HCT116 (cell line): Measurements from ENCODE around the gene SVIL. TPM values are rescaled to one million over a fixed set of nuclear protein-coding genes. Genes with fewer than 3 reads are reported as not detected.

Experiments used
- ATAC-seq: fragments of 200-7000 bp; cut with Tn5 transposase; 2 replicates; pipeline ENCODE4 v1.9.1; 2020; ENCODE audit warnings: mild to moderate bottlenecking, moderate library complexity
- BruUV-seq: library from RNA; stranded (reverse); fragments of 400-500 nt; replicated peaks from 2 replicates; lab custom pipeline; 2021; lab: Mats Ljungman, UMichigan
- CTCF ChIA-PET: fragments of 300-600 bp; sonication (Branson Sonifier 250); formaldehyde crosslinking; loops from one replicate; lab custom pipeline; 2021; ENCODE audit warnings: antibody characterized with exemption; lab: Charles Lee
- POLR2A ChIA-PET: fragments of 300-600, 350-600 bp; sonication (Branson Sonifier 250); formaldehyde crosslinking; loops from one replicate; lab custom pipeline; 2021; ENCODE audit warnings: antibody characterized with exemption; lab: Charles Lee
- RAD21 ChIA-PET, 2 experiments: fragments of 300-600 bp; sonication (Branson Sonifier 250); formaldehyde crosslinking; loops; one replicate each; lab custom pipeline; 2023; ENCODE audit warnings: low total read pairs in 2 of 2; ENCODE audit not compliant: uncharacterized antibody in 2 of 2, unreplicated experiment in 2 of 2, low non-redundant PET in 1 of 2; lab: Charles Lee
- DNase-seq: peaks from one replicate; pipeline ENCODE4 v3.0.0-alpha.2; 2010; ENCODE audit warnings: low read depth, low spot score
- H2AFZ ChIP-seq: fragments of 200-600 bp; shearing (Covaris generic), sonication (generic); 2 replicates; pipeline ENCODE4 v1.6.1; 2017; ENCODE audit warnings: low read depth, mixed run types, mixed read lengths, antibody characterized with exemption, low read length; ENCODE audit not compliant: poor library complexity, severe bottlenecking
- H3K27ac ChIP-seq: 2 replicates; pipeline ENCODE4 v1.5.1; 2012; ENCODE audit warnings: low read depth, low read length
- H3K27me3 ChIP-seq: fragments of 200-600 bp; sonication (generic); 2 replicates; pipeline ENCODE4 v1.6.1; 2016; ENCODE audit warnings: mixed run types, low read length, mixed read lengths; ENCODE audit not compliant: insufficient read depth
- H3K36me3 ChIP-seq, 2 experiments: fragments of 200-500 bp in 1 of 2; fragments of 200-600 bp in 1 of 2; sonication (Bioruptor generic) in 1 of 2; sonication (generic) in 1 of 2; 2 replicates each; pipeline versions ENCODE4 v1.5.1 to v1.6.1; 2014 to 2016; ENCODE audit warnings: low read length in 2 of 2, inconsistent platforms in 1 of 2, mixed read lengths in 1 of 2, mixed run types in 1 of 2; ENCODE audit not compliant: insufficient read depth in 2 of 2, control insufficient read depth in 1 of 2
- H3K4me1 ChIP-seq, 2 experiments: fragments of 200-600 bp in 1 of 2; sonication (generic) in 1 of 2; 2 replicates each; pipeline versions ENCODE4 v1.5.1 to v1.6.1; 2012 to 2017; ENCODE audit warnings: low read length in 2 of 2, inconsistent platforms in 1 of 2, mild to moderate bottlenecking in 1 of 2, mixed read lengths in 1 of 2, mixed run types in 1 of 2, moderate library complexity in 1 of 2; ENCODE audit not compliant: insufficient read depth in 2 of 2, control insufficient read depth in 1 of 2
- H3K4me2 ChIP-seq: fragments of 200-600 bp; sonication (generic); 2 replicates; pipeline ENCODE4 v1.6.1; 2017; ENCODE audit warnings: mixed run types, low read length, mixed read lengths
- H3K4me3 ChIP-seq, 2 experiments: fragments of 200-600 bp in 1 of 2; sonication (generic) in 1 of 2; replicated peaks in 1 of 2; 2 replicates each; pipeline ENCODE4 v1.5.1; 2011 to 2016; ENCODE audit warnings: low read length in 2 of 2, control low read depth in 1 of 2, low read depth in 1 of 2, mild to moderate bottlenecking in 1 of 2, mixed read lengths in 1 of 2, mixed run types in 1 of 2
- H3K79me2 ChIP-seq: fragments of 200-600 bp; sonication (generic); 2 replicates; pipeline ENCODE4 v1.6.1; 2017; ENCODE audit warnings: mild to moderate bottlenecking, mixed run types, low read length, moderate library complexity, mixed read lengths; ENCODE audit not compliant: insufficient read depth
- H3K9ac ChIP-seq: fragments of 200-600 bp; sonication (generic); 2 replicates; pipeline ENCODE4 v1.6.1; 2016; ENCODE audit warnings: low read length, mixed read lengths
- H3K9me2 ChIP-seq: fragments of 200-600 bp; sonication (generic), shearing (Covaris generic); 2 replicates; pipeline ENCODE4 v1.6.1; 2017; ENCODE audit warnings: mixed run types, mild to moderate bottlenecking, moderate library complexity; ENCODE audit not compliant: insufficient read depth
- H3K9me3 ChIP-seq, 2 experiments: fragments of 200-500 bp in 1 of 2; fragments of 200-600 bp in 1 of 2; sonication (Bioruptor generic) in 1 of 2; sonication (generic) in 1 of 2; 2 replicates each; pipeline ENCODE4 v1.6.1; 2014 to 2017; ENCODE audit warnings: low read length in 2 of 2, mixed read lengths in 2 of 2, inconsistent platforms in 1 of 2, low read depth in 1 of 2, mild to moderate bottlenecking in 1 of 2, mixed run types in 1 of 2, moderate library complexity in 1 of 2; ENCODE audit not compliant: control insufficient read depth in 1 of 2, insufficient read depth in 1 of 2
- H4K20me1 ChIP-seq: fragments of 200-600 bp; sonication (generic), shearing (Covaris generic); 2 replicates; pipeline ENCODE4 v1.6.1; 2017; ENCODE audit warnings: mixed run types, mild to moderate bottlenecking, moderate library complexity; ENCODE audit not compliant: insufficient read depth
- ATF3 ChIP-seq: IDR thresholded peaks from 2 replicates; pipeline ENCODE4 v1.6.1; 2012
- CBX3 ChIP-seq: IDR thresholded peaks from 2 replicates; pipeline ENCODE4 v1.6.1; 2012; ENCODE audit warnings: low read depth
- JUND ChIP-seq: IDR thresholded peaks from 2 replicates; pipeline ENCODE4 v1.6.1; 2012
- POLR2A ChIP-seq: IDR thresholded peaks from 2 replicates; pipeline ENCODE4 v1.7.0; 2011; ENCODE audit warnings: borderline replicate concordance; ENCODE audit not compliant: insufficient read depth, insufficient read length; ENCODE audit errors: extremely low read depth
- REST ChIP-seq: IDR thresholded peaks from 2 replicates; pipeline ENCODE4 v1.6.1; 2012; ENCODE audit warnings: low read depth
- SIN3A ChIP-seq: IDR thresholded peaks from 2 replicates; pipeline ENCODE4 v1.6.1; 2012; ENCODE audit warnings: low read depth
- SP1 ChIP-seq: IDR thresholded peaks from 2 replicates; pipeline ENCODE4 v1.6.1; 2012; ENCODE audit warnings: low read depth
- ZBTB33 ChIP-seq: IDR thresholded peaks from 2 replicates; pipeline ENCODE4 v1.6.1; 2011; ENCODE audit warnings: mild to moderate bottlenecking, low read length, moderate library complexity; ENCODE audit not compliant: insufficient replicate concordance; ENCODE audit errors: extremely low read depth
- ZFX ChIP-seq: fragments of 450-650 bp; IDR thresholded peaks from 2 replicates; pipeline ENCODE4 v1.6.1; 2017
- intact Hi-C: fragments of 100-400 bp; cut with micrococcal nuclease; formaldehyde crosslinking; loops from 2 replicates; pipeline ENCODE4 v1.10.0; 2022
- total RNA-seq: library from RNA; stranded (reverse); gene quantifications from one replicate; pipeline ENCODE4 v1.2.1, GENCODE V29; 2021; ENCODE audit not compliant: unreplicated experiment

SVIL gene
- total RNA-seq, 1 experiment from 2014 or later = 27.0 TPM

GRCh38 chr10:29542723-29543122, 92.0 kb downstream of the SVIL start:
- ATAC-seq = no peak
- H3K9ac ChIP-seq = no peak overlapping the region
- no peaks in the 10 kb centered on the region for H3K36me3 ChIP-seq
- H4K20me1 ChIP-seq = no peaks in the 10 kb centered on the region
- H3K9me3 ChIP-seq = no peaks in the 10 kb centered on the region
- no peaks in the 10 kb centered on the region for H3K4me1 ChIP-seq
- no peaks in the 10 kb centered on the region for H3K9me2 ChIP-seq
- H2AFZ ChIP-seq = no peak overlapping the region
- H3K79me2 ChIP-seq = peaks cover 4% of the 10 kb centered on the region; the same call in 1 of the 2 replicates
- H3K27me3 ChIP-seq = no peaks in the 10 kb centered on the region
- RAD21 ChIA-PET = no interaction called here
- H3K4me3 ChIP-seq = no peak overlapping the region
- TF ChIP-seq REST = no peak
- TF ChIP-seq, all 23 proteins: peak for 0
- Histone ChIP-seq H3K27ac (no peak overlapping the region), H3K4me2 (no peak overlapping the region)
- CTCF ChIA-PET = no interaction called here
- DNase-seq = no peak
- POLR2A ChIA-PET = no interaction called here
- intact Hi-C loops = no loop called here
- BruUV-seq = no TSS peak

- H3K27ac ChIP-seq = no peak overlapping the region
- no peaks in the 10 kb centered on the region for H3K9me3 ChIP-seq
- H3K27me3 ChIP-seq = no peaks in the 10 kb centered on the region
- ChIA-PET RAD21 (no interaction called here), POLR2A (no interaction called here), CTCF (no interaction called here)
- no TSS peak for BruUV-seq
- H4K20me1 ChIP-seq = no peaks in the 10 kb centered on the region
- no peak overlapping the region for H3K4me3 ChIP-seq
- H3K36me3 ChIP-seq = no peaks in the 10 kb centered on the region
- no peaks in the 10 kb centered on the region for H3K4me1 ChIP-seq
- H3K4me2 ChIP-seq = no peak overlapping the region
- ATAC-seq = no peak
- DNase-seq = no peak
- H3K9ac ChIP-seq = no peak overlapping the region
- H3K9me2 ChIP-seq = no peaks in the 10 kb centered on the region
- peaks cover 4% of the 10 kb centered on the region; the same call in 1 of the 2 replicates for H3K79me2 ChIP-seq
- no peak overlapping the region for H2AFZ ChIP-seq
- intact Hi-C loops = no loop called here
- TF ChIP-seq SIN3A (no peak), ZBTB33 (no peak), ZFX (no peak), ATF3 (no peak), SP1 (no peak), REST (no peak), CBX3 (no peak), POLR2A (no peak), JUND (no peak)
These were observed 93.2 kb downstream of the SVIL start for GRCh38 chr10:29541422-29542210.
